SK-N-SH (cell line): Measurements from ENCODE around the gene STARD8. TPM values are rescaled to one million over a fixed set of nuclear protein-coding genes. Genes with fewer than 3 reads are reported as not detected.

Experiments
- CTCF ChIA-PET: fragments of 300-600, 350-600 bp; formaldehyde crosslinking; extraction: SDS; loops from one replicate; lab custom pipeline; 2021; lab: Yijun Ruan, JAX
- POLR2A ChIA-PET: fragments of 350-600 bp; sonication (Branson Sonifier 250); formaldehyde crosslinking; extraction: SDS; loops from one replicate; lab custom pipeline; 2020; ENCODE audit warnings: antibody characterized with exemption, inconsistent platforms; lab: Yijun Ruan, JAX
- DNase-seq: peaks from one replicate; pipeline ENCODE4 v3.0.0; 2012
- H2AFZ ChIP-seq: fragments of 200-600 bp; sonication (generic); 2 replicates; pipeline ENCODE4 v1.8.1; 2016; ENCODE audit warnings: antibody characterized with exemption, mild to moderate bottlenecking, low read depth
- H3F3A ChIP-seq: fragments of 200-600 bp; sonication (generic); replicated peaks from 2 replicates; pipeline ENCODE3; 2016; ENCODE audit warnings: antibody characterized with exemption, mild to moderate bottlenecking; ENCODE audit not compliant: insufficient read depth
- H3K27ac ChIP-seq, 2 experiments: fragments of 200-500 bp in 1 of 2; fragments of 200-600 bp in 1 of 2; sonication (Bioruptor generic) in 1 of 2; sonication (generic), shearing (Covaris generic) in 1 of 2; 2 replicates each; pipeline versions ENCODE4 v1.5.1 to v1.6.1; 2014 to 2016; ENCODE audit warnings: low read depth in 2 of 2, inconsistent platforms in 1 of 2, low read length in 1 of 2, mild to moderate bottlenecking in 1 of 2, mixed read lengths in 1 of 2
- H3K27me3 ChIP-seq: fragments of 200-600 bp; sonication (generic), shearing (Covaris generic); 2 replicates; pipeline ENCODE4 v1.6.1; 2016; ENCODE audit warnings: mixed run types; ENCODE audit not compliant: insufficient read depth
- H3K36me3 ChIP-seq, 2 experiments: fragments of 200-500 bp in 1 of 2; fragments of 200-600 bp in 1 of 2; sonication (Bioruptor generic) in 1 of 2; sonication (generic) in 1 of 2; replicated peaks in 1 of 2; 2 replicates each; pipeline versions ENCODE3 to v1.5.1; 2014 to 2016; ENCODE audit warnings: low read length in 1 of 2, mild to moderate bottlenecking in 1 of 2; ENCODE audit not compliant: insufficient read depth in 2 of 2, control insufficient read depth in 1 of 2
- H3K4me1 ChIP-seq, 2 experiments: fragments of 200-500 bp in 1 of 2; fragments of 200-600 bp in 1 of 2; sonication (Bioruptor generic) in 1 of 2; sonication (generic), shearing (Covaris generic) in 1 of 2; 2 replicates each; pipeline versions ENCODE4 v1.5.1 to v1.6.1; 2014 to 2016; ENCODE audit warnings: low read depth in 1 of 2, low read length in 1 of 2, mixed run types in 1 of 2; ENCODE audit not compliant: insufficient read depth in 2 of 2, control insufficient read depth in 1 of 2
- H3K4me2 ChIP-seq: fragments of 200-600 bp; sonication (generic), shearing (Covaris generic); 2 replicates; pipeline ENCODE4 v1.6.1; 2017; ENCODE audit warnings: mixed run types
- H3K4me3 ChIP-seq, 2 experiments: fragments of 200-500 bp in 1 of 2; fragments of 200-600 bp in 1 of 2; sonication (Bioruptor generic) in 1 of 2; sonication (generic), shearing (Covaris generic) in 1 of 2; 2 replicates each; pipeline versions ENCODE4 v1.5.1 to v1.8.1; 2014 to 2016; ENCODE audit warnings: low read depth in 2 of 2, inconsistent platforms in 1 of 2, low read length in 1 of 2, mild to moderate bottlenecking in 1 of 2, mixed read lengths in 1 of 2, moderate library complexity in 1 of 2
- H3K79me2 ChIP-seq: fragments of 200-600 bp; sonication (generic); 2 replicates; pipeline ENCODE4 v1.8.1; 2017; ENCODE audit warnings: mild to moderate bottlenecking; ENCODE audit not compliant: insufficient read depth
- H3K9ac ChIP-seq: fragments of 200-600 bp; sonication (generic); 2 replicates; pipeline ENCODE4 v1.6.1; 2017; ENCODE audit warnings: mixed run types
- H3K9me2 ChIP-seq: fragments of 200-600 bp; sonication (generic); 2 replicates; pipeline ENCODE4 v1.6.1; 2017; ENCODE audit warnings: mixed run types
- H3K9me3 ChIP-seq: fragments of 200-600 bp; sonication (generic); 2 replicates; pipeline ENCODE4 v1.6.1; 2017; ENCODE audit warnings: mixed run types, mild to moderate bottlenecking, moderate library complexity
- H4K20me1 ChIP-seq: fragments of 200-600 bp; sonication (generic); 2 replicates; pipeline ENCODE4 v1.6.1; 2017; ENCODE audit warnings: mild to moderate bottlenecking, mixed run types; ENCODE audit not compliant: insufficient read depth
- CHD2 ChIP-seq: fragments of 150-350 bp; IDR thresholded peaks from 2 replicates; pipeline ENCODE4 v1.6.1; 2018; ENCODE audit warnings: low read length; ENCODE audit not compliant: partially characterized antibody
- EZH2phosphoT487 ChIP-seq: fragments of 200-600 bp; sonication (generic); IDR thresholded peaks from 2 replicates; pipeline ENCODE4 v1.6.1; 2017; ENCODE audit warnings: low read depth, mixed run types, mild to moderate bottlenecking, antibody characterized with exemption, moderate library complexity, borderline replicate concordance
- FOSL2 ChIP-seq: IDR thresholded peaks from 2 replicates; pipeline ENCODE4 v1.4.0; 2012; ENCODE audit warnings: low read depth, mild to moderate bottlenecking, moderate library complexity, borderline replicate concordance
- FOXM1 ChIP-seq: IDR thresholded peaks from 2 replicates; pipeline ENCODE4 v1.4.0; 2012; ENCODE audit warnings: low read depth, mild to moderate bottlenecking
- GABPA ChIP-seq: IDR thresholded peaks from 2 replicates; pipeline ENCODE4 v1.4.0; 2012; ENCODE audit warnings: low read depth, mild to moderate bottlenecking
- GATA2 ChIP-seq: sonication (generic); formaldehyde crosslinking; IDR thresholded peaks from 2 replicates; pipeline ENCODE4 v1.5.0; 2020; ENCODE audit warnings: mild to moderate bottlenecking, missing genetic modification reagents
- JUND ChIP-seq: IDR thresholded peaks from 2 replicates; pipeline ENCODE4 v1.4.0; 2012
- MXI1 ChIP-seq: IDR thresholded peaks from 2 replicates; pipeline ENCODE4 v1.6.1; 2012; ENCODE audit warnings: mild to moderate bottlenecking, low read depth, low read length, improper control_type of control experiment
- NFIC ChIP-seq: IDR thresholded peaks from 2 replicates; pipeline ENCODE4 v1.4.0; 2012; ENCODE audit warnings: borderline replicate concordance
- NRF1 ChIP-seq: IDR thresholded peaks from 2 replicates; pipeline ENCODE4 v1.6.1; 2012; ENCODE audit warnings: low read depth, mild to moderate bottlenecking, low read length
- RAD21 ChIP-seq: IDR thresholded peaks from 2 replicates; pipeline ENCODE4 v1.6.1; 2012; ENCODE audit warnings: mild to moderate bottlenecking, low read length
- RFX5 ChIP-seq: IDR thresholded peaks from 2 replicates; pipeline ENCODE4 v1.6.1; 2012; ENCODE audit warnings: mild to moderate bottlenecking, improper control_type of control experiment, low read length
- SMC3 ChIP-seq: IDR thresholded peaks from 2 replicates; pipeline ENCODE4 v1.6.1; 2012; ENCODE audit warnings: low read depth, low read length, improper control_type of control experiment
- TAF1 ChIP-seq: IDR thresholded peaks from 2 replicates; pipeline ENCODE4 v1.6.1; 2012; ENCODE audit warnings: low read depth, mild to moderate bottlenecking, low read length, moderate library complexity, borderline replicate concordance
- TEAD4 ChIP-seq: IDR thresholded peaks from 2 replicates; pipeline ENCODE4 v1.4.0; 2012; ENCODE audit warnings: mild to moderate bottlenecking, borderline replicate concordance; ENCODE audit not compliant: insufficient read depth
- USF1 ChIP-seq: IDR thresholded peaks from 2 replicates; pipeline ENCODE4 v1.4.0; 2012; ENCODE audit warnings: low read depth, borderline replicate concordance
- USF2 ChIP-seq: fragments of 150-350 bp; IDR thresholded peaks from 2 replicates; pipeline ENCODE4 v1.6.1; 2017; ENCODE audit warnings: antibody characterized with exemption, low read length, low read depth, borderline replicate concordance
- WGBS: methylation state at CpG from one replicate; pipeline ENCODE4 v1.1.6; 2017; ENCODE audit warnings: low lambda C conversion rate; 5-methylcytosine and 5-hydroxymethylcytosine counted together
- polyA plus RNA-seq, 3 experiments: library from polyadenylated mRNA; depleted of rRNA; stranded (reverse); fragments of >200 nt; gene quantifications; 2 replicates each; pipeline ENCODE4 v1.2.3, GENCODE V29; 2012
- TF ChIP-seq, protein P1 (sequence below): IDR thresholded peaks from 2 replicates; pipeline ENCODE4; 2012
- TF ChIP-seq, protein P2 (sequence below): fragments of 200-600 bp; sonication (generic); IDR thresholded peaks from 2 replicates; pipeline ENCODE4 v1.6.1; 2017; ENCODE audit warnings: antibody characterized with exemption, mild to moderate bottlenecking, moderate library complexity
- TF ChIP-seq, protein P3 (sequence below): IDR thresholded peaks from 2 replicates; pipeline ENCODE4 v1.6.1; 2012; ENCODE audit warnings: mild to moderate bottlenecking, low read depth, low read length, moderate library complexity

STARD8 gene
- polyA plus RNA-seq, 1 of the 3 experiments (the other 2 are of a cell fraction): 2.6 TPM

DNA sequence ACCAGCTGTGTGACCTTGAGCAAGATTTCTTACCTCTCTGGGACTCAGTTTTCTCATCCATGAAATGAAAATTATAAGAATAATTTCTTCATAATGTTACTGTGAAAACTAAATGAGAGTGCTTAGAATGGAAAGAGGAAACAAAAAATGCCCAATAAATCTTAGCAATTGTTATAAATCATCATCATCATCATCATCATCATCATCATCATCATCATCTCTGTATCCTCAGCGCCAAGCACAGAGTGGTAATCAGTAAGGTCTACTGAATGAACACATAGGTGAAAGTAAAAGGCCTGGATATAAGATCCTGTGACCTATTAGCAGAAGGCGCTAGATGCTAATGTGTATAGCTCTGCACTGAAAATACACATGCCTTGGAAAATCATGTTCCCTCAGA is 6.8 kb upstream of the STARD8 start:
- H3K27me3 ChIP-seq: no peaks in the 10 kb centered on the region; the same call in 1 of the 2 replicates
- no peaks in the 10 kb centered on the region for H3K36me3 ChIP-seq
- H3K9me3 ChIP-seq: no peaks in the 10 kb centered on the region
- no peak overlapping the region for H3K27ac ChIP-seq
- no peaks in the 10 kb centered on the region for H3K9me2 ChIP-seq
- H2AFZ ChIP-seq: no peak overlapping the region
- no peak for TF ChIP-seq USF2
- TF ChIP-seq, protein P1, sequence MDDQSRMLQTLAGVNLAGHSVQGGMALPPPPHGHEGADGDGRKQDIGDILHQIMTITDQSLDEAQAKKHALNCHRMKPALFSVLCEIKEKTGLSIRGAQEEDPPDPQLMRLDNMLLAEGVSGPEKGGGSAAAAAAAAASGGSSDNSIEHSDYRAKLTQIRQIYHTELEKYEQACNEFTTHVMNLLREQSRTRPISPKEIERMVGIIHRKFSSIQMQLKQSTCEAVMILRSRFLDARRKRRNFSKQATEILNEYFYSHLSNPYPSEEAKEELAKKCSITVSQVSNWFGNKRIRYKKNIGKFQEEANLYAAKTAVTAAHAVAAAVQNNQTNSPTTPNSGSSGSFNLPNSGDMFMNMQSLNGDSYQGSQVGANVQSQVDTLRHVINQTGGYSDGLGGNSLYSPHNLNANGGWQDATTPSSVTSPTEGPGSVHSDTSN: no peak
- no peak for TF ChIP-seq JUND
- TF ChIP-seq TEAD4: no peak
- TF ChIP-seq, protein P2, sequence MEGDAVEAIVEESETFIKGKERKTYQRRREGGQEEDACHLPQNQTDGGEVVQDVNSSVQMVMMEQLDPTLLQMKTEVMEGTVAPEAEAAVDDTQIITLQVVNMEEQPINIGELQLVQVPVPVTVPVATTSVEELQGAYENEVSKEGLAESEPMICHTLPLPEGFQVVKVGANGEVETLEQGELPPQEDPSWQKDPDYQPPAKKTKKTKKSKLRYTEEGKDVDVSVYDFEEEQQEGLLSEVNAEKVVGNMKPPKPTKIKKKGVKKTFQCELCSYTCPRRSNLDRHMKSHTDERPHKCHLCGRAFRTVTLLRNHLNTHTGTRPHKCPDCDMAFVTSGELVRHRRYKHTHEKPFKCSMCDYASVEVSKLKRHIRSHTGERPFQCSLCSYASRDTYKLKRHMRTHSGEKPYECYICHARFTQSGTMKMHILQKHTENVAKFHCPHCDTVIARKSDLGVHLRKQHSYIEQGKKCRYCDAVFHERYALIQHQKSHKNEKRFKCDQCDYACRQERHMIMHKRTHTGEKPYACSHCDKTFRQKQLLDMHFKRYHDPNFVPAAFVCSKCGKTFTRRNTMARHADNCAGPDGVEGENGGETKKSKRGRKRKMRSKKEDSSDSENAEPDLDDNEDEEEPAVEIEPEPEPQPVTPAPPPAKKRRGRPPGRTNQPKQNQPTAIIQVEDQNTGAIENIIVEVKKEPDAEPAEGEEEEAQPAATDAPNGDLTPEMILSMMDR: no peak
- TF ChIP-seq TAF1: no peak
- TF ChIP-seq GATA2: no peak
- TF ChIP-seq SMC3: no peak
- TF ChIP-seq FOXM1: no peak
- TF ChIP-seq EZH2phosphoT487: no peak
- no peak for TF ChIP-seq USF1
- no peak for TF ChIP-seq NFIC
- TF ChIP-seq FOSL2: no peak
- TF ChIP-seq RFX5: no peak
- no peak for TF ChIP-seq CHD2
- no peak for TF ChIP-seq RAD21
- no peak for TF ChIP-seq MXI1
- TF ChIP-seq, protein P3, sequence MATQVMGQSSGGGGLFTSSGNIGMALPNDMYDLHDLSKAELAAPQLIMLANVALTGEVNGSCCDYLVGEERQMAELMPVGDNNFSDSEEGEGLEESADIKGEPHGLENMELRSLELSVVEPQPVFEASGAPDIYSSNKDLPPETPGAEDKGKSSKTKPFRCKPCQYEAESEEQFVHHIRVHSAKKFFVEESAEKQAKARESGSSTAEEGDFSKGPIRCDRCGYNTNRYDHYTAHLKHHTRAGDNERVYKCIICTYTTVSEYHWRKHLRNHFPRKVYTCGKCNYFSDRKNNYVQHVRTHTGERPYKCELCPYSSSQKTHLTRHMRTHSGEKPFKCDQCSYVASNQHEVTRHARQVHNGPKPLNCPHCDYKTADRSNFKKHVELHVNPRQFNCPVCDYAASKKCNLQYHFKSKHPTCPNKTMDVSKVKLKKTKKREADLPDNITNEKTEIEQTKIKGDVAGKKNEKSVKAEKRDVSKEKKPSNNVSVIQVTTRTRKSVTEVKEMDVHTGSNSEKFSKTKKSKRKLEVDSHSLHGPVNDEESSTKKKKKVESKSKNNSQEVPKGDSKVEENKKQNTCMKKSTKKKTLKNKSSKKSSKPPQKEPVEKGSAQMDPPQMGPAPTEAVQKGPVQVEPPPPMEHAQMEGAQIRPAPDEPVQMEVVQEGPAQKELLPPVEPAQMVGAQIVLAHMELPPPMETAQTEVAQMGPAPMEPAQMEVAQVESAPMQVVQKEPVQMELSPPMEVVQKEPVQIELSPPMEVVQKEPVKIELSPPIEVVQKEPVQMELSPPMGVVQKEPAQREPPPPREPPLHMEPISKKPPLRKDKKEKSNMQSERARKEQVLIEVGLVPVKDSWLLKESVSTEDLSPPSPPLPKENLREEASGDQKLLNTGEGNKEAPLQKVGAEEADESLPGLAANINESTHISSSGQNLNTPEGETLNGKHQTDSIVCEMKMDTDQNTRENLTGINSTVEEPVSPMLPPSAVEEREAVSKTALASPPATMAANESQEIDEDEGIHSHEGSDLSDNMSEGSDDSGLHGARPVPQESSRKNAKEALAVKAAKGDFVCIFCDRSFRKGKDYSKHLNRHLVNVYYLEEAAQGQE: no peak
- TF ChIP-seq NRF1: no peak
- no peak for TF ChIP-seq GABPA
- H3K4me2 ChIP-seq: no peak overlapping the region
- no peaks in the 10 kb centered on the region for H3K79me2 ChIP-seq
- no peak overlapping the region for H3K9ac ChIP-seq
- no peaks in the 10 kb centered on the region for H4K20me1 ChIP-seq
- no peaks in the 10 kb centered on the region for H3F3A ChIP-seq
- WGBS: 50% methylated on average over 2 of the region's 2 CpGs
- H3K4me3 ChIP-seq: no peak overlapping the region
- no peak for DNase-seq
- CTCF ChIA-PET: no interaction called here
- no peaks in the 10 kb centered on the region for H3K4me1 ChIP-seq
- POLR2A ChIA-PET: no interaction called here
